DOHH2 (cell line): ENCODE measurements around the gene ADAMTS16.

ENCODE experiments used
- H3F3A ChIP-seq: fragments of 200-600 bp; sonication (generic), shearing (Covaris generic); 2 replicates; pipeline ENCODE4 v1.6.0; 2016; ENCODE audit warnings: antibody characterized with exemption, mild to moderate bottlenecking; ENCODE audit not compliant: control insufficient read depth, insufficient read depth
- H3K27ac ChIP-seq: fragments of 200-600 bp; sonication (generic); 2 replicates; pipeline ENCODE4 v1.5.1; 2014; ENCODE audit warnings: low read depth, mild to moderate bottlenecking, low read length, moderate library complexity
- H3K27me3 ChIP-seq: fragments of 200-600 bp; sonication (generic); 2 replicates; pipeline ENCODE4 v1.6.1; 2014; ENCODE audit warnings: mild to moderate bottlenecking, low read length, mixed read lengths; ENCODE audit not compliant: control insufficient read depth
- H3K36me3 ChIP-seq: fragments of 200-600 bp; sonication (generic); 2 replicates; pipeline ENCODE4 v1.6.1; 2014; ENCODE audit warnings: mild to moderate bottlenecking, low read length, moderate library complexity, mixed read lengths; ENCODE audit not compliant: control insufficient read depth
- H3K4me1 ChIP-seq: fragments of 200-600 bp; sonication (generic); 2 replicates; pipeline ENCODE4 v1.6.1; 2014; ENCODE audit warnings: mild to moderate bottlenecking, low read length, mixed read lengths; ENCODE audit not compliant: control insufficient read depth
- H3K4me2 ChIP-seq: fragments of 200-600 bp; sonication (generic); 2 replicates; pipeline ENCODE4 v1.6.0; 2014; ENCODE audit warnings: mild to moderate bottlenecking, low read length, moderate library complexity
- H3K4me3 ChIP-seq: fragments of 200-600 bp; sonication (generic); 2 replicates; pipeline ENCODE4 v1.5.1; 2014; ENCODE audit warnings: mild to moderate bottlenecking, low read length, mixed read lengths
- H3K79me2 ChIP-seq: fragments of 200-600 bp; sonication (generic); 2 replicates; pipeline ENCODE4 v1.6.1; 2014; ENCODE audit warnings: mild to moderate bottlenecking, low read length, mixed read lengths; ENCODE audit not compliant: control insufficient read depth
- H3K9me2 ChIP-seq: fragments of 200-600 bp; sonication (generic); replicated peaks from 2 replicates; pipeline ENCODE4 v1.6.1; 2014; ENCODE audit warnings: mild to moderate bottlenecking, low read length, mixed read lengths; ENCODE audit not compliant: control insufficient read depth
- H3K9me3 ChIP-seq: fragments of 200-600 bp; sonication (generic); 2 replicates; pipeline ENCODE4 v1.6.1; 2014; ENCODE audit warnings: antibody characterized with exemption, low read length, mixed read lengths; ENCODE audit not compliant: control insufficient read depth, insufficient read depth
- H4K20me1 ChIP-seq: fragments of 200-600 bp; sonication (generic); 2 replicates; pipeline ENCODE4 v1.6.0; 2014; ENCODE audit warnings: low read depth, mild to moderate bottlenecking, antibody characterized with exemption, low read length, moderate library complexity; ENCODE audit not compliant: control insufficient read depth, insufficient read depth
- EZH2phosphoT487 ChIP-seq: fragments of 200-600 bp; sonication (generic); IDR thresholded peaks from 2 replicates; pipeline ENCODE4 v1.6.1; 2017; ENCODE audit warnings: borderline replicate concordance, mild to moderate bottlenecking, antibody characterized with exemption, low read length, moderate library complexity, mixed read lengths
- TF ChIP-seq, protein P1 (sequence below): fragments of 200-600 bp; sonication (generic); IDR thresholded peaks from one replicate; pipeline ENCODE4 v1.5.1; 2014; ENCODE audit warnings: antibody characterized with exemption, mild to moderate bottlenecking, low read depth, low read length; ENCODE audit not compliant: poor library complexity, severe bottlenecking

Gene ADAMTS16

DNA sequence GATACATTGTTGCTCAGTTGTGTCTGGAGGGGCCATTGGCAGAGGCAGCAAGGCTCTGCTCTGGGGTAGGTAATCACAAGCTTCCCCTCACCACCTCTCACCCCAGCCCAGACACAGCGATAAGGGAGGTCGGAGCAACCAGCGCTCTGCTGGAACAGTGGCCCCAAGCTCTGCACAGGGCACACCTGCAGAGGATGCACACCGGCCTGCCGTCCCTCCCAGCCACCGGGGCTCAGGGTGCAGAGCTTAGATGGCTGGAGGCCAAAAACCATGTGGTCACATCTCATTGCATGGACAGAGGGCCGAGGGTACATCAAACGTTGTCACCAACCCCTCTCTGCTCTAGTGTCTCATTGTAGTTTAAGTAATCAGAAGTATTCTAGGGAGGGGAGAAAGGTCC, 187.0 kb downstream of the ADAMTS16 start:
- Histone ChIP-seq H3K36me3 (no peaks in the 10 kb centered on the region), H3K79me2 (no peaks in the 10 kb centered on the region), H3K4me3 (no peak overlapping the region), H3K4me1 (no peaks in the 10 kb centered on the region), H3K27ac (no peak overlapping the region), H4K20me1 (no peaks in the 10 kb centered on the region), H3K9me2 (no peaks in the 10 kb centered on the region), H3F3A (no peaks in the 10 kb centered on the region), H3K4me2 (no peak overlapping the region), H3K27me3 (no peaks in the 10 kb centered on the region), H3K9me3 (no peaks in the 10 kb centered on the region)
- TF ChIP-seq, protein P1, sequence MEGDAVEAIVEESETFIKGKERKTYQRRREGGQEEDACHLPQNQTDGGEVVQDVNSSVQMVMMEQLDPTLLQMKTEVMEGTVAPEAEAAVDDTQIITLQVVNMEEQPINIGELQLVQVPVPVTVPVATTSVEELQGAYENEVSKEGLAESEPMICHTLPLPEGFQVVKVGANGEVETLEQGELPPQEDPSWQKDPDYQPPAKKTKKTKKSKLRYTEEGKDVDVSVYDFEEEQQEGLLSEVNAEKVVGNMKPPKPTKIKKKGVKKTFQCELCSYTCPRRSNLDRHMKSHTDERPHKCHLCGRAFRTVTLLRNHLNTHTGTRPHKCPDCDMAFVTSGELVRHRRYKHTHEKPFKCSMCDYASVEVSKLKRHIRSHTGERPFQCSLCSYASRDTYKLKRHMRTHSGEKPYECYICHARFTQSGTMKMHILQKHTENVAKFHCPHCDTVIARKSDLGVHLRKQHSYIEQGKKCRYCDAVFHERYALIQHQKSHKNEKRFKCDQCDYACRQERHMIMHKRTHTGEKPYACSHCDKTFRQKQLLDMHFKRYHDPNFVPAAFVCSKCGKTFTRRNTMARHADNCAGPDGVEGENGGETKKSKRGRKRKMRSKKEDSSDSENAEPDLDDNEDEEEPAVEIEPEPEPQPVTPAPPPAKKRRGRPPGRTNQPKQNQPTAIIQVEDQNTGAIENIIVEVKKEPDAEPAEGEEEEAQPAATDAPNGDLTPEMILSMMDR = no peak
- TF ChIP-seq EZH2phosphoT487 = no peak

DNA sequence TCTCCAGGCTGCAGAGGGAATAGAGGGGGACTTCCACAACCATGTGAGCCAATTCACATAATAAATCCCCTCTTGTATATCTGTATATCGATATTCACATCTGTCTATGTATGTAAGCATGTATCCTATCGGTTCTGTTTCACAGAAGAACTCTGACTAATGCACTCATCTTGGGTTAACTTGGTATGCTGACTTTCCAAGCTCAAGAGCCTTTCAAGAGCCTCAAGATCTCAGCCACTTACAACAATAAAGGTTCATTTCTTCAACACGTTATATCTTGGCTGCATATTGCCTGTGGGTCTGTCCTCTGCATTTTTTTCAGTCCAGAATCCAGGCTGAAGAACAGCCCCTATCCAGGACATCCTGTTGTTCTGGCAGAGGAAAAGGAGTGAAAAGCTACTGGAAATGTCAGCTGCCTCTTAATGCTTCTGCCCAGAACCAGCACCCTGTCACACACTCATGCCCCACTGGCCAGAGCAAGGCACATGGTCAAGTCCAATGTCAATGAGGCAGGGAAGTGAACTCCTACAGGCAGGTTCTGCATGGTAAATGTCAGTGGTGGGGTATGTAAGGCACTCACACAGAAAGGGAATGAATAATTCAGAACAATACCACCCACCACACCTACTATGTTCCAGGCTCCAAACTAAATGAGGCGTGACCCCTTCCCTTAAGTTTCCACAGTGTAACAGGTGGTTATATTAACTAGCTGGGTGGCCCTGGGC, 190.8 kb downstream of the ADAMTS16 start:
- no peaks in the 10 kb centered on the region for H3K9me3 ChIP-seq
- H3K4me3 ChIP-seq = no peak overlapping the region
- no peaks in the 10 kb centered on the region for H3K4me1 ChIP-seq
- no peaks in the 10 kb centered on the region for H3K9me2 ChIP-seq
- H3F3A ChIP-seq = no peaks in the 10 kb centered on the region
- no peak for TF ChIP-seq EZH2phosphoT487
- TF ChIP-seq, protein P1 = no peak
- H3K4me2 ChIP-seq = no peak overlapping the region
- no peaks in the 10 kb centered on the region for H4K20me1 ChIP-seq
- H3K27me3 ChIP-seq = no peaks in the 10 kb centered on the region
- no peaks in the 10 kb centered on the region for H3K36me3 ChIP-seq
- no peaks in the 10 kb centered on the region for H3K79me2 ChIP-seq
- H3K27ac ChIP-seq = no peak overlapping the region

DNA sequence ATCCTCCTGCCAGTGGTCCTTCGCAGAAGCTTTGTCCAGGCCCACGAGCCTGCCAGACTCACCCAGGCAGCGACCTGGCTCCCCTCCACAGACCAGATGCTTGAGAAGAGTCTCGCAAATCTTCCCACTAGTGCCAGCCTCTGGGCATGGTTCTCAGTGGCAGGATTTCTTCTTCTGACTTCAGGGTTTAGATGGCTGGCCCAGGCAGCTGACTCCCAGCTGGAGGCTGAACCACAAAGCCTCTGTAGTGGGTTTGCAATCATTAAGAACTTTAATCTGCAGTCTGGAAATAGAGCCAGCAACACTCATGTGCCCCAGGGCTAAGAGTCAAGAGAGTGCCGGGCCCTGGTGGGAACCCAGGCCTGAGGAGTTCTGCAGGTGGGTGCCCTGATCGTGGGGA, 191.7 kb downstream of the ADAMTS16 start:
- H3K4me2 ChIP-seq = no peak overlapping the region
- no peaks in the 10 kb centered on the region for H3K9me3 ChIP-seq
- H3K4me3 ChIP-seq = no peak overlapping the region
- no peaks in the 10 kb centered on the region for H3F3A ChIP-seq
- TF ChIP-seq, protein P1 = no peak
- no peak for TF ChIP-seq EZH2phosphoT487
- no peaks in the 10 kb centered on the region for H4K20me1 ChIP-seq
- H3K79me2 ChIP-seq = no peaks in the 10 kb centered on the region
- H3K9me2 ChIP-seq = no peaks in the 10 kb centered on the region
- H3K36me3 ChIP-seq = no peaks in the 10 kb centered on the region
- no peak overlapping the region for H3K27ac ChIP-seq
- no peaks in the 10 kb centered on the region for H3K4me1 ChIP-seq
- no peaks in the 10 kb centered on the region for H3K27me3 ChIP-seq
